Body of pancreas (tissue), 4 donors: ENCODE data around the gene SMC5.

Experiments
- CTCF ChIP-seq, 7 experiments: fragments of 450-650 bp in 4 of 7; fragments of 200-600 bp in 3 of 7; sonication (generic) in 3 of 7; IDR thresholded peaks; one replicate each; pipeline ENCODE4 v1.5.1; 2016 to 2019; ENCODE audit warnings: antibody characterized with exemption in 7 of 7
- POLR2A ChIP-seq, 3 donors: fragments of 450-650 bp; IDR thresholded peaks; one replicate each; pipeline ENCODE4 v1.6.1; 2016; ENCODE audit warnings: antibody characterized with exemption in 3 of 3, mild to moderate bottlenecking in 2 of 3

GRCh38 chr9:70260007-70260443, 1.2 kb downstream of the SMC5 start:
- TF ChIP-seq CTCF (IDR thresholded peaks at IDR 0.05) = no peak
- TF ChIP-seq POLR2A (IDR thresholded peaks at IDR 0.05) = no peak
